IMR-90 (cell line): Measurements from ENCODE around the gene BICD1.

Experiments used
- MAFK ChIP-seq: IDR thresholded peaks from 2 replicates; pipeline ENCODE4 v1.6.1; 2012; ENCODE audit warnings: low read depth, low read length, improper control_type of control experiment
- MXI1 ChIP-seq: IDR thresholded peaks from 2 replicates; pipeline ENCODE4 v1.6.1; 2012; ENCODE audit warnings: low read depth, mild to moderate bottlenecking, low read length, moderate library complexity, borderline replicate concordance
- POLR2A ChIP-seq: IDR thresholded peaks from 2 replicates; pipeline ENCODE4 v1.6.1; 2012; ENCODE audit warnings: mild to moderate bottlenecking, low read depth, low read length
- RAD21 ChIP-seq: IDR thresholded peaks from 2 replicates; pipeline ENCODE4 v1.6.1; 2012; ENCODE audit warnings: low read length, improper control_type of control experiment
- TF ChIP-seq, protein P1 (sequence below): conservative IDR thresholded peaks from 2 replicates; pipeline ENCODE4 v1.5.1; 2012; ENCODE audit warnings: mild to moderate bottlenecking, low read depth, low read length, improper control_type of control experiment
- TF ChIP-seq, protein P2 (sequence below): fragments of 150-350 bp; IDR thresholded peaks from 2 replicates; pipeline ENCODE4 v1.6.1; 2017; ENCODE audit warnings: mild to moderate bottlenecking, antibody characterized with exemption, low read length, low read depth

DNA sequence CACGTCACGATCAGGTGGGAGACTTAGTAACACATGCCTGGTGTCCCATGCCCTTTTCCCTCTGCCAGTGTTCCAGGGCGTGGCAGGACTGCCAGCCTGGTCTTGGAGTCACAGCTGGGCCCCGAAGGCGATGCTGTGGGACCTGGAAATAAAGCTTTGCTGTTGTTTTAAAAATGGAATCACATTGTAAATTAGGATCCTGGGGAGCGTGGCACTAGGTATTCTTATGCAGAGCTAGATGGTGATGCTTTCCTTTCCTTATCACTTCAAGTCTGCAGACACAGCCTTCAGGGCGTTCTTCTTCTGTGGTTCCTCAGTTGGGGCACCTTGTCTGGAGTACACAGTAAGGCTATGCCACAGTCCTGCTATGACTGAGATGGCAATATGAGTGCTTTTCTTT is 64.6 kb downstream of the BICD1 start:
- TF ChIP-seq, protein P1, sequence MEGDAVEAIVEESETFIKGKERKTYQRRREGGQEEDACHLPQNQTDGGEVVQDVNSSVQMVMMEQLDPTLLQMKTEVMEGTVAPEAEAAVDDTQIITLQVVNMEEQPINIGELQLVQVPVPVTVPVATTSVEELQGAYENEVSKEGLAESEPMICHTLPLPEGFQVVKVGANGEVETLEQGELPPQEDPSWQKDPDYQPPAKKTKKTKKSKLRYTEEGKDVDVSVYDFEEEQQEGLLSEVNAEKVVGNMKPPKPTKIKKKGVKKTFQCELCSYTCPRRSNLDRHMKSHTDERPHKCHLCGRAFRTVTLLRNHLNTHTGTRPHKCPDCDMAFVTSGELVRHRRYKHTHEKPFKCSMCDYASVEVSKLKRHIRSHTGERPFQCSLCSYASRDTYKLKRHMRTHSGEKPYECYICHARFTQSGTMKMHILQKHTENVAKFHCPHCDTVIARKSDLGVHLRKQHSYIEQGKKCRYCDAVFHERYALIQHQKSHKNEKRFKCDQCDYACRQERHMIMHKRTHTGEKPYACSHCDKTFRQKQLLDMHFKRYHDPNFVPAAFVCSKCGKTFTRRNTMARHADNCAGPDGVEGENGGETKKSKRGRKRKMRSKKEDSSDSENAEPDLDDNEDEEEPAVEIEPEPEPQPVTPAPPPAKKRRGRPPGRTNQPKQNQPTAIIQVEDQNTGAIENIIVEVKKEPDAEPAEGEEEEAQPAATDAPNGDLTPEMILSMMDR, result no peak
- TF ChIP-seq MXI1, result no peak
- TF ChIP-seq, protein P2, sequence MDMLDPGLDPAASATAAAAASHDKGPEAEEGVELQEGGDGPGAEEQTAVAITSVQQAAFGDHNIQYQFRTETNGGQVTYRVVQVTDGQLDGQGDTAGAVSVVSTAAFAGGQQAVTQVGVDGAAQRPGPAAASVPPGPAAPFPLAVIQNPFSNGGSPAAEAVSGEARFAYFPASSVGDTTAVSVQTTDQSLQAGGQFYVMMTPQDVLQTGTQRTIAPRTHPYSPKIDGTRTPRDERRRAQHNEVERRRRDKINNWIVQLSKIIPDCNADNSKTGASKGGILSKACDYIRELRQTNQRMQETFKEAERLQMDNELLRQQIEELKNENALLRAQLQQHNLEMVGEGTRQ, result no peak
- no peak for TF ChIP-seq MAFK
- TF ChIP-seq POLR2A, result no peak
- TF ChIP-seq RAD21, result no peak
